Thyroid gland (tissue), 4 donors: Measurements from ENCODE around the gene INPP5F. TPM values are rescaled to one million over a fixed set of nuclear protein-coding genes. Genes with fewer than 3 reads are reported as not detected.

Experiments used
- DNase-seq, 2 donors: peaks; one replicate each; pipeline ENCODE4 v3.0.0-alpha.2; 2019
- H3K27ac ChIP-seq, 3 donors: fragments of 200-600 bp; sonication (generic); 1 replicate in 2 of 3; 2 replicates in 1 of 3; pipeline ENCODE4 v1.5.1; 2016 to 2019; ENCODE audit warnings: mild to moderate bottlenecking in 1 of 3, moderate library complexity in 1 of 3
- H3K27me3 ChIP-seq: fragments of 200-600 bp; sonication (generic); one replicate; pipeline ENCODE4 v1.5.1; 2019
- H3K36me3 ChIP-seq, 2 donors: fragments of 200-600 bp; sonication (generic); one replicate each; pipeline ENCODE4 v1.5.1; 2016 to 2019
- H3K4me1 ChIP-seq, 2 donors: fragments of 200-600 bp; sonication (generic); one replicate each; pipeline ENCODE4 v1.5.1; 2017 to 2019
- H3K4me3 ChIP-seq, 3 donors: fragments of 200-600 bp; sonication (generic); replicated peaks in 1 of 3; 1 replicate in 2 of 3; 2 replicates in 1 of 3; pipeline ENCODE4 v1.5.1; 2016; ENCODE audit warnings: mild to moderate bottlenecking in 1 of 3
- H3K9me3 ChIP-seq: fragments of 200-600 bp; sonication (generic); one replicate; pipeline ENCODE4 v1.5.1; 2017
- CTCF ChIP-seq, 6 experiments: fragments of 200-600 bp in 3 of 6; fragments of 450-650 bp in 3 of 6; sonication (generic) in 3 of 6; IDR thresholded peaks; one replicate each; pipeline ENCODE4 v1.5.1; 2016 to 2019; ENCODE audit warnings: antibody characterized with exemption in 6 of 6, mild to moderate bottlenecking in 2 of 6, inconsistent platforms in 1 of 6, moderate library complexity in 1 of 6
- POLR2A ChIP-seq, 2 donors: fragments of 450-650 bp; IDR thresholded peaks; one replicate each; pipeline ENCODE4 v1.6.1; 2017; ENCODE audit warnings: antibody characterized with exemption in 2 of 2, mild to moderate bottlenecking in 2 of 2, moderate library complexity in 1 of 2
- WGBS, 2 donors: methylation state at CpG; one replicate each; pipeline ENCODE4 v1.1.5; 2017; 5-methylcytosine and 5-hydroxymethylcytosine counted together
- intact Hi-C: fragments of 100-400 bp; cut with DNase I; formaldehyde crosslinking; loops from one replicate; pipeline ENCODE4 v1.15.1; 2023
- total RNA-seq, 4 donors: library from RNA; depleted of rRNA; stranded (reverse); fragments of >200 nt; gene quantifications; one replicate each; pipeline ENCODE4 v1.2.3, GENCODE V29; 2016

The INPP5F gene
- total RNA-seq, 4 donors from 2014 or later: 12.6 to 14.9 (median 13.4) TPM

- peak; percentile 29 to 48 for DNase-seq
- Histone ChIP-seq H3K27ac (no peak overlapping the region), H3K4me3 (no peak overlapping the region), H3K27me3 (no peaks in the 10 kb centered on the region), H3K9me3 (no peaks in the 10 kb centered on the region), H3K4me1 (no peaks in the 10 kb centered on the region), H3K36me3 (no peaks in the 10 kb centered on the region)
- TF ChIP-seq CTCF (IDR thresholded peaks at IDR 0.05) (no peak), POLR2A (IDR thresholded peaks at IDR 0.05) (no peak)
- WGBS, 2 donors: 76 to 85% methylated on average over 3 of the region's 3 CpGs
- intact Hi-C loops: no loop called here
Observed at GRCh38 chr10:119740096-119740495, 14.2 kb downstream of the INPP5F start.

- Histone ChIP-seq H3K36me3 (no peaks in the 10 kb centered on the region), H3K4me1 (no peaks in the 10 kb centered on the region), H3K9me3 (no peaks in the 10 kb centered on the region), H3K27me3 (no peaks in the 10 kb centered on the region), H3K4me3 (no peak overlapping the region), H3K27ac (no peak overlapping the region)
- DNase-seq: no peak
- 62 to 63% methylated on average over 8 of the region's 8 CpGs for WGBS, 2 donors
- intact Hi-C loops: no loop called here
- no peak for TF ChIP-seq CTCF (IDR thresholded peaks at IDR 0.05)
- no peak for TF ChIP-seq POLR2A (IDR thresholded peaks at IDR 0.05)
Observed at GRCh38 chr10:119742947-119743648, 17.2 kb downstream of the INPP5F start.

GRCh38 chr10:119747940-119748339 is 22.1 kb downstream of the INPP5F start:
- no peak for DNase-seq
- no peak overlapping the region for H3K27ac ChIP-seq
- no peak overlapping the region for H3K4me3 ChIP-seq
- H3K27me3 ChIP-seq: no peaks in the 10 kb centered on the region
- no peaks in the 10 kb centered on the region for H3K9me3 ChIP-seq
- H3K4me1 ChIP-seq: no peaks in the 10 kb centered on the region
- intact Hi-C loops: loop anchor here (5.0 kb wide), 1 partner anchor 119 kb away; no protein-coding TSS in a partner anchor
- TF ChIP-seq CTCF (IDR thresholded peaks at IDR 0.05) (no peak), POLR2A (IDR thresholded peaks at IDR 0.05) (no peak)
- no peaks in the 10 kb centered on the region for H3K36me3 ChIP-seq
- 93 to 96% methylated on average over 4 to 12 of the region's 12 CpGs for WGBS, 2 donors

- Histone ChIP-seq H3K36me3 (no peaks in the 10 kb centered on the region), H3K27ac (no peak overlapping the region), H3K9me3 (no peaks in the 10 kb centered on the region), H3K4me1 (no peaks in the 10 kb centered on the region), H3K27me3 (no peaks in the 10 kb centered on the region), H3K4me3 (no peak overlapping the region)
- no peak for DNase-seq
- TF ChIP-seq CTCF (IDR thresholded peaks at IDR 0.05) (no peak), POLR2A (IDR thresholded peaks at IDR 0.05) (no peak)
- 88 to 93% methylated on average over 3 to 12 of the region's 12 CpGs for WGBS, 2 donors
- intact Hi-C loops: loop anchor here (5.0 kb wide), 1 partner anchor 118 kb away; no protein-coding TSS in a partner anchor
Observed at GRCh38 chr10:119748871-119749270, 23.0 kb downstream of the INPP5F start.

GRCh38 chr10:119749455-119749854 is 23.6 kb downstream of the INPP5F start:
- Histone ChIP-seq H3K9me3 (no peaks in the 10 kb centered on the region), H3K36me3 (no peaks in the 10 kb centered on the region), H3K27me3 (no peaks in the 10 kb centered on the region), H3K4me3 (no peak overlapping the region), H3K4me1 (no peaks in the 10 kb centered on the region), H3K27ac (no peak overlapping the region)
- DNase-seq: no peak
- TF ChIP-seq CTCF (IDR thresholded peaks at IDR 0.05) (no peak), POLR2A (IDR thresholded peaks at IDR 0.05) (no peak)
- 93 to 96% methylated on average over 7 of the region's 7 CpGs for WGBS, 2 donors
- intact Hi-C loops: loop anchor here (5.0 kb wide), 1 partner anchor 118 kb away; no protein-coding TSS in a partner anchor
